Liver (tissue), 9 donors: ENCODE measurements around the gene SERTM2. TPM values are rescaled to one million over a fixed set of nuclear protein-coding genes. Genes with fewer than 3 reads are reported as not detected.

Source experiments
- DNase-seq: peaks from one replicate; pipeline ENCODE4 v3.0.0-alpha.2; 2017; ENCODE audit warnings: low spot score
- H3K27ac ChIP-seq, 2 donors: one replicate each; pipeline ENCODE4 v1.7.0; 2013; ENCODE audit warnings: inconsistent platforms in 2 of 2, low read length in 2 of 2, control low read depth in 1 of 2, low read depth in 1 of 2, mild to moderate bottlenecking in 1 of 2
- H3K27me3 ChIP-seq, 4 donors: one replicate each; pipeline versions ENCODE4 v1.6.1 to v1.7.0; 2013; ENCODE audit warnings: low read length in 3 of 4, inconsistent platforms in 1 of 4, mild to moderate bottlenecking in 1 of 4, moderate library complexity in 1 of 4; ENCODE audit not compliant: control insufficient read depth in 4 of 4, insufficient read depth in 4 of 4
- H3K36me3 ChIP-seq, 4 donors: one replicate each; pipeline versions ENCODE4 v1.6.1 to v1.7.0; 2013; ENCODE audit warnings: low read length in 3 of 4, mild to moderate bottlenecking in 3 of 4, low read depth in 1 of 4, moderate library complexity in 1 of 4; ENCODE audit not compliant: control insufficient read depth in 4 of 4, insufficient read depth in 3 of 4
- H3K4me1 ChIP-seq, 4 donors: one replicate each; pipeline versions ENCODE4 v1.6.1 to v1.7.0; 2013; ENCODE audit warnings: low read length in 3 of 4, mild to moderate bottlenecking in 3 of 4, moderate library complexity in 1 of 4; ENCODE audit not compliant: control insufficient read depth in 4 of 4, insufficient read depth in 4 of 4
- H3K4me3 ChIP-seq, 3 donors: one replicate each; pipeline versions ENCODE4 v1.6.1 to v1.7.0; 2013; ENCODE audit warnings: low read length in 3 of 3, control low read depth in 1 of 3, low read depth in 1 of 3, mild to moderate bottlenecking in 1 of 3
- H3K9ac ChIP-seq, 2 donors: one replicate each; pipeline ENCODE4 v1.7.0; 2013; ENCODE audit warnings: low read length in 2 of 2, mild to moderate bottlenecking in 2 of 2, moderate library complexity in 2 of 2, control low read depth in 1 of 2, low read depth in 1 of 2
- H3K9me3 ChIP-seq, 4 donors: one replicate each; pipeline versions ENCODE4 v1.6.1 to v1.7.0; 2013; ENCODE audit warnings: low read length in 3 of 4; ENCODE audit not compliant: control insufficient read depth in 4 of 4
- ATF3 ChIP-seq: IDR thresholded peaks from 2 replicates; pipeline ENCODE4 v1.6.1; 2016; ENCODE audit warnings: antibody characterized with exemption
- CTCF ChIP-seq: fragments of 150-350 bp; IDR thresholded peaks from 2 replicates; pipeline ENCODE4 v1.5.1; 2017; ENCODE audit warnings: improper control_type of control experiment, low read depth, low read length; ENCODE audit not compliant: missing input control
- EGR1 ChIP-seq, 2 donors: IDR thresholded peaks; 2 replicates each; pipeline ENCODE4 v1.6.1; 2016 to 2018; ENCODE audit warnings: antibody characterized with exemption in 2 of 2, low read depth in 2 of 2
- FOXA1 ChIP-seq: IDR thresholded peaks from 2 replicates; pipeline ENCODE4 v1.6.1; 2016; ENCODE audit warnings: antibody characterized with exemption
- FOXA2 ChIP-seq: IDR thresholded peaks from 2 replicates; pipeline ENCODE4 v1.6.1; 2016; ENCODE audit warnings: antibody characterized with exemption
- GABPA ChIP-seq, 2 donors: IDR thresholded peaks in 1 of 2; conservative IDR thresholded peaks in 1 of 2; 2 replicates each; pipeline ENCODE4 v1.6.1; 2016; ENCODE audit warnings: antibody characterized with exemption in 2 of 2, mild to moderate bottlenecking in 1 of 2, moderate library complexity in 1 of 2
- HNF4A ChIP-seq, 2 donors: conservative IDR thresholded peaks; 2 replicates each; pipeline ENCODE4 v1.6.1; 2016; ENCODE audit warnings: antibody characterized with exemption in 2 of 2, mild to moderate bottlenecking in 2 of 2
- HNF4G ChIP-seq: IDR thresholded peaks from 2 replicates; pipeline ENCODE4 v1.6.1; 2016; ENCODE audit warnings: antibody characterized with exemption
- JUND ChIP-seq, 2 donors: IDR thresholded peaks; 2 replicates each; pipeline ENCODE4 v1.6.1; 2016; ENCODE audit warnings: antibody characterized with exemption in 2 of 2
- NR2F2 ChIP-seq: IDR thresholded peaks from 2 replicates; pipeline ENCODE4 v1.6.1; 2016; ENCODE audit warnings: antibody characterized with exemption
- RAD21 ChIP-seq, 2 donors: IDR thresholded peaks; 2 replicates each; pipeline ENCODE4 v1.6.1; 2016; ENCODE audit warnings: antibody characterized with exemption in 2 of 2, mild to moderate bottlenecking in 2 of 2
- REST ChIP-seq: IDR thresholded peaks from 2 replicates; pipeline ENCODE4 v1.6.1; 2016; ENCODE audit warnings: antibody characterized with exemption, mild to moderate bottlenecking
- RXRA ChIP-seq, 2 donors: IDR thresholded peaks; 2 replicates each; pipeline ENCODE4 v1.6.1; 2017 to 2018; ENCODE audit warnings: antibody characterized with exemption in 2 of 2, mild to moderate bottlenecking in 1 of 2
- SP1 ChIP-seq: IDR thresholded peaks from 2 replicates; pipeline ENCODE4 v1.6.1; 2018; ENCODE audit warnings: antibody characterized with exemption, mild to moderate bottlenecking
- TAF1 ChIP-seq: conservative IDR thresholded peaks from 2 replicates; pipeline ENCODE4 v1.6.1; 2016; ENCODE audit warnings: antibody characterized with exemption, mild to moderate bottlenecking
- YY1 ChIP-seq: IDR thresholded peaks from 2 replicates; pipeline ENCODE4 v1.6.1; 2016; ENCODE audit warnings: antibody characterized with exemption, mild to moderate bottlenecking
- ZBTB33 ChIP-seq: IDR thresholded peaks from 2 replicates; pipeline ENCODE4 v1.6.1; 2016; ENCODE audit warnings: antibody characterized with exemption
- WGBS: extraction: QIAGEN DNeasy Blood & Tissue Kit; methylation state at CpG from one replicate; pipeline ENCODE4 v1.1.7; 2013; 5-methylcytosine and 5-hydroxymethylcytosine counted together
- polyA plus RNA-seq, 2 donors: library from polyadenylated mRNA; stranded (reverse) in 1 of 2; unstranded in 1 of 2; fragments of 200-250 nt in 1 of 2; fragments of >200 nt in 1 of 2; fragmentation: Nextera tagmentation in 1 of 2; extraction: Ambion mirVana in 1 of 2; gene quantifications; one replicate each; pipeline versions ENCODE4 v1.2.1 to v1.2.3, GENCODE V29; 2013 to 2015
- total RNA-seq, 2 donors: library from RNA; depleted of rRNA; stranded (reverse); fragments of >200 nt; gene quantifications; one replicate each; pipeline ENCODE4 v1.2.3, GENCODE V29; 2014
- donor health status: healthy.
- donor health status: healthy.
- donor health status: healthy.
- donor health status: healthy.
- donor health status: healthy.

The SERTM2 gene
- total and polyA plus RNA-seq, 4 donors, result 0.09 to 16.2 (median 2.6) TPM

GRCh38 chrX:111503485-111503993 lies 7.9 kb upstream of the SERTM2 start:
- Histone ChIP-seq H3K27ac (no peak overlapping the region), H3K4me1 (peaks cover 0 to 5% (median 2%) of the 10 kb centered on the region in 4 donors), H3K9ac (no peak overlapping the region), H3K9me3 (no peaks in the 10 kb centered on the region), H3K27me3 (no peaks in the 10 kb centered on the region), H3K4me3 (no peak overlapping the region), H3K36me3 (no peaks in the 10 kb centered on the region)
- TF ChIP-seq NR2F2, result no peak
- no peak for TF ChIP-seq FOXA2
- TF ChIP-seq JUND (IDR thresholded peaks at IDR 0.05), result no peak
- no peak for TF ChIP-seq EGR1 (IDR thresholded peaks at IDR 0.05; ENCODE audit: low read depth in 2 of 2)
- TF ChIP-seq TAF1, result no peak
- TF ChIP-seq REST, result no peak
- no peak for TF ChIP-seq FOXA1
- no peak for DNase-seq
- WGBS, result 64% methylated on average over 2 of the region's 2 CpGs

GRCh38 chrX:111504941-111505340 lies 6.5 kb upstream of the SERTM2 start:
- Histone ChIP-seq H3K36me3 (no peaks in the 10 kb centered on the region), H3K9ac (no peak overlapping the region), H3K4me3 (no peak overlapping the region), H3K9me3 (no peaks in the 10 kb centered on the region), H3K27me3 (no peaks in the 10 kb centered on the region), H3K4me1 (peaks cover 0 to 5% (median 1%) of the 10 kb centered on the region in 4 donors), H3K27ac (no peak overlapping the region)
- TF ChIP-seq JUND (IDR thresholded peaks at IDR 0.05) (no peak), FOXA1 (no peak), HNF4G (no peak), NR2F2 (no peak), CTCF (no peak), REST (no peak), EGR1 (IDR thresholded peaks at IDR 0.05; ENCODE audit: low read depth in 2 of 2) (no peak), SP1 (no peak), TAF1 (no peak), RAD21 (IDR thresholded peaks at IDR 0.05) (no peak), HNF4A (conservative IDR thresholded peaks at IDR 0.05) (no peak), ATF3 (no peak), GABPA (IDR thresholded peaks at IDR 0.05 in 1 of 2, conservative IDR thresholded peaks at IDR 0.05 in 1 of 2) (no peak), YY1 (no peak), ZBTB33 (no peak), RXRA (IDR thresholded peaks at IDR 0.05) (no peak)
- no peak for DNase-seq
- 75% methylated on average over 6 of the region's 6 CpGs for WGBS
